ENCODE data around the gene RBBP4.

DNA sequence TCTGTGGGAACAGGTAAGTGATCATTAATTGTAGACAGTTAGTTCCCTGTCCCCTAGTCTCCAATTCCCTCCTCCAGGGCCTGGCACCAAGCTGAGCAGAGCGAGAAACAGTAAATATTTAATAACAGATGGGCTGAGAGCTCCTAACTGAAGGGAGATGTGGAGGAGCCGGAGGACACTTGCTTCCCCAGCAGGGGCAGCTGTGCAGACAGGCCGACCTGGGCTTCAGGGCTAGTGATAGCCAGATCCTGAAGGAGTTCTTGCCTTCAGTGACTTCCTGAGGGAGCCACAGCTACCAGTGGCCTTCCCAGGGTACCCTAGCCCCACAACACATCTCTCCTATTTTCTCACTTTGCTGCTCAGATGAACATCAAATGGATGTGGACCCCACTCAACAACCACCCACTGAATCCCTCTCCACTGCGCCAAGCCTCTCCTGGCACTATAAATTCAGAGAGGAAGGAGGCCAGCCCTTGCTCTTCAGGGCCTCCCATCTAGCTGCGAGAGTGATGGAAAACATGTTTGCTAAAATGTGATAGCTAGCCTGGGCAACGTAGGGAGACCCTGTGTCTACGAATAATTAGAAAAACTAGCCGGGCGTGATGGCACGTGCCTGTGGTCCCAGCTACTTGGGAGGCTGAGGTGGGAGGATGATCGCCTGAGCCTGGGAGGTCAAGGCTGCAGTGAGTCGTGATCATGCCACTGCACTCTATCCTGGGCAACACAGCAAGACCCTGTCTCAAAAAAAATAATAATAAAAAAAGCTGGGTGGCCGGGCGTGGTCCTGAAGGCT is 78.4 kb downstream of the RBBP4 start:
- TF ChIP-seq, protein P1, sequence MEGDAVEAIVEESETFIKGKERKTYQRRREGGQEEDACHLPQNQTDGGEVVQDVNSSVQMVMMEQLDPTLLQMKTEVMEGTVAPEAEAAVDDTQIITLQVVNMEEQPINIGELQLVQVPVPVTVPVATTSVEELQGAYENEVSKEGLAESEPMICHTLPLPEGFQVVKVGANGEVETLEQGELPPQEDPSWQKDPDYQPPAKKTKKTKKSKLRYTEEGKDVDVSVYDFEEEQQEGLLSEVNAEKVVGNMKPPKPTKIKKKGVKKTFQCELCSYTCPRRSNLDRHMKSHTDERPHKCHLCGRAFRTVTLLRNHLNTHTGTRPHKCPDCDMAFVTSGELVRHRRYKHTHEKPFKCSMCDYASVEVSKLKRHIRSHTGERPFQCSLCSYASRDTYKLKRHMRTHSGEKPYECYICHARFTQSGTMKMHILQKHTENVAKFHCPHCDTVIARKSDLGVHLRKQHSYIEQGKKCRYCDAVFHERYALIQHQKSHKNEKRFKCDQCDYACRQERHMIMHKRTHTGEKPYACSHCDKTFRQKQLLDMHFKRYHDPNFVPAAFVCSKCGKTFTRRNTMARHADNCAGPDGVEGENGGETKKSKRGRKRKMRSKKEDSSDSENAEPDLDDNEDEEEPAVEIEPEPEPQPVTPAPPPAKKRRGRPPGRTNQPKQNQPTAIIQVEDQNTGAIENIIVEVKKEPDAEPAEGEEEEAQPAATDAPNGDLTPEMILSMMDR (IDR thresholded peaks at IDR 0.05; ENCODE audit: insufficient read depth, low read depth, low read length): no peak
- TF ChIP-seq EZH2 (IDR thresholded peaks at IDR 0.05; ENCODE audit: insufficient read depth, low read length): no peak
